ENCODE data around the gene WIPF3. TPM values are rescaled to one million over a fixed set of nuclear protein-coding genes. Genes with fewer than 3 reads are reported as not detected.

WIPF3 gene
- total RNA-seq, 1 donor from 2014 or later = 0.37 TPM

DNA sequence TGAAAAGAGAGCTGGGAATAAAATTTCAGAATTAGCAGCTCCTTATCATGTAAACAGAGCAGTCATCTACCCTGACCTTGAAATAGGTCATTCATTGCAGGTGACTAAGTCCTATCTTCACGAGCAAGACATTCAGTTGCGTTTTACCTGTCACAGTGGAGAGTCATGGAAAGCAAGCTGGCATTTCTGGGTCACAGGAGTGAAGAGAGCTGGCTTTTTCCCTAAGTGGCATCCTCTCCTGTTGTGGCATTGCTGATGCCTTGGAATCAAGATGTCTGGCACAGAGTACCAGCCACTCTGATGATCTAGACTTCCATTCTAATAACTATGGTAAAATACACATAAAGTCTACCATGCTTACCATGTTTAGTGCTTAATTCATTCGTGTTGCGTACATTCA is 112.5 kb downstream of the WIPF3 start:
- H3K4me3 Mint-ChIP-seq (ENCODE audit: unreplicated experiment) = no peak overlapping the region
- H3K36me3 Mint-ChIP-seq (ENCODE audit: unreplicated experiment) = peaks cover 3% of the 10 kb centered on the region
- H3K9me3 Mint-ChIP-seq (ENCODE audit: unreplicated experiment) = no peaks in the 10 kb centered on the region
- no peak for DNase-seq
- H3K4me1 Mint-ChIP-seq (ENCODE audit: low read depth, unreplicated experiment) = peaks cover 18% of the 10 kb centered on the region
- peaks cover 2% of the 10 kb centered on the region for H3K27me3 Mint-ChIP-seq (ENCODE audit: unreplicated experiment)
- TF ChIP-seq, protein P1, sequence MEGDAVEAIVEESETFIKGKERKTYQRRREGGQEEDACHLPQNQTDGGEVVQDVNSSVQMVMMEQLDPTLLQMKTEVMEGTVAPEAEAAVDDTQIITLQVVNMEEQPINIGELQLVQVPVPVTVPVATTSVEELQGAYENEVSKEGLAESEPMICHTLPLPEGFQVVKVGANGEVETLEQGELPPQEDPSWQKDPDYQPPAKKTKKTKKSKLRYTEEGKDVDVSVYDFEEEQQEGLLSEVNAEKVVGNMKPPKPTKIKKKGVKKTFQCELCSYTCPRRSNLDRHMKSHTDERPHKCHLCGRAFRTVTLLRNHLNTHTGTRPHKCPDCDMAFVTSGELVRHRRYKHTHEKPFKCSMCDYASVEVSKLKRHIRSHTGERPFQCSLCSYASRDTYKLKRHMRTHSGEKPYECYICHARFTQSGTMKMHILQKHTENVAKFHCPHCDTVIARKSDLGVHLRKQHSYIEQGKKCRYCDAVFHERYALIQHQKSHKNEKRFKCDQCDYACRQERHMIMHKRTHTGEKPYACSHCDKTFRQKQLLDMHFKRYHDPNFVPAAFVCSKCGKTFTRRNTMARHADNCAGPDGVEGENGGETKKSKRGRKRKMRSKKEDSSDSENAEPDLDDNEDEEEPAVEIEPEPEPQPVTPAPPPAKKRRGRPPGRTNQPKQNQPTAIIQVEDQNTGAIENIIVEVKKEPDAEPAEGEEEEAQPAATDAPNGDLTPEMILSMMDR (IDR thresholded peaks at IDR 0.05; ENCODE audit: partially characterized antibody, unreplicated experiment) = no peak
- H3K27ac Mint-ChIP-seq (ENCODE audit: unreplicated experiment) = no peak overlapping the region

DNA sequence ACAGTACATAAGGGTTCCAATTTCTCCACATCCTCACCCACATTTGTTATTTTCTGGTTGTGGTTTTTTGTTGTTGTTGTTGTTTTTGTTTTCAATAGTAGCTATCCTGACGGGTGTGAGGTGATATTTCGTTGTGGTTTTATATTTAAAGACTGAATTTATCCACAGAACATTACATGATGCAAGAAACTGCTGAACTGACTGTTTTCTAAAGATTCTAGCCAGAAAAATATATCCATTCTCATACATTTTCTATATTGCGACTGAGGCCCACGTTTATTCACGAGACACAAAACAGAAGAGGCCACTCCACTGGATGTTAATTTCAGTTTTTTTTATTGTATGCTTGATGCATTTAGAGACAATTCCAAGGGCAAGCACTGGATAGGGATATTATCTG is 113.5 kb downstream of the WIPF3 start:
- no peak overlapping the region for H3K4me3 Mint-ChIP-seq (ENCODE audit: unreplicated experiment)
- DNase-seq = no peak
- TF ChIP-seq, protein P1 (IDR thresholded peaks at IDR 0.05; ENCODE audit: partially characterized antibody, unreplicated experiment) = no peak
- H3K9me3 Mint-ChIP-seq (ENCODE audit: unreplicated experiment) = no peaks in the 10 kb centered on the region
- H3K36me3 Mint-ChIP-seq (ENCODE audit: unreplicated experiment) = peaks cover 8% of the 10 kb centered on the region
- peaks cover 20% of the 10 kb centered on the region for H3K4me1 Mint-ChIP-seq (ENCODE audit: low read depth, unreplicated experiment)
- H3K27me3 Mint-ChIP-seq (ENCODE audit: unreplicated experiment) = peaks cover 3% of the 10 kb centered on the region
- no peak overlapping the region for H3K27ac Mint-ChIP-seq (ENCODE audit: unreplicated experiment)

DNA sequence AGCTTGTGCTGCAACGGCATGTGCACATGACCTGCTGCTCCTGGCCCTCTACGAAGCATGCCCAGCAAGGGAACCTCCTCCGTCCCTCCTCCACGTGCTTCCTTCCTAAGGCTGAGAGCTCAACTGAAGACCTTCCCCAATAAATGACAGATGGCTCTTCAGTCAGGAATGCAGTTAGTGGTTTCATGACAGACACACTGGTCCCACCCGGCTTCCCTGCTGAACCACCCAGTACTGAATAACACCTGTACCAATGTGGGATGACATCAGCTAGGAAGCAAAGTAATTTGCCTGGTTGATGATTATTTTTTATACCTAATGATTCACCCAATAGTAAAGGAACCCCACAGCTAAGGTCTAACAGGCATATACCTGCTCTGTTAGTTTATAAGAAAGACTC is 114.2 kb downstream of the WIPF3 start:
- Mint-ChIP-seq H3K27me3 (ENCODE audit: unreplicated experiment) (peaks cover 3% of the 10 kb centered on the region), H3K27ac (ENCODE audit: unreplicated experiment) (no peak overlapping the region), H3K4me3 (ENCODE audit: unreplicated experiment) (no peak overlapping the region), H3K4me1 (ENCODE audit: low read depth, unreplicated experiment) (peaks cover 15% of the 10 kb centered on the region), H3K36me3 (ENCODE audit: unreplicated experiment) (peaks cover 9% of the 10 kb centered on the region), H3K9me3 (ENCODE audit: unreplicated experiment) (no peaks in the 10 kb centered on the region)
- DNase-seq = no peak
- TF ChIP-seq, protein P1 (IDR thresholded peaks at IDR 0.05; ENCODE audit: partially characterized antibody, unreplicated experiment) = no peak

DNA sequence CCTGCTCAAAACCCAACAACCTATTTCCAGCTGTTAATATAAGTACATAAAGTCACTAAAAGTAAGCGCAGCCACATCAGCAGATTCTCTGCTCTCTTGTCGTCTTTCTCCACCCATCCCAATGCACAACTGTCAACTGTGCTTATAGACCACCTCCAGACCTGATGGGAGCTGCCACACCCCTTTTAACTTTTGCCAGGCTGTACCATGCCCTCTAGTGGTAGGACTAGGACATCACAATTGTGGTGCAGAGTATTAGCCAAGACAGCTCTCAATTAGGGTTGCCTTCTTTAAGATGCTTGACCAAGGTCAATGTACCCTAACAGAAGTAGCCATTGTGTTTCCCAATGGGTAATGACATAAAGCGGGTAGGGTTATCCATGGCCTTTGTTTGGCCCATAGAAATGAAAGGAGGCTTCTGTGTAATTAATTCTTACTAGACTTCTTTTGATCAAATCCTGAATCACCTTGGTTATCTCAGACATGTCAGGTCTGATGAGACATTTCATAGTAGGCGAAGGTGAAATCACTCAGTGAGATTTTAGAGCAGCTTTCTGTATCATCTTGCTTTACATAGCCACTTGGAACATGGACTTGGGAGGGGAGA is 115.2 kb downstream of the WIPF3 start:
- DNase-seq = peak; percentile 49
- peak overlapping the region; percentile 12 for H3K27ac Mint-ChIP-seq (ENCODE audit: unreplicated experiment)
- TF ChIP-seq, protein P1 (IDR thresholded peaks at IDR 0.05; ENCODE audit: partially characterized antibody, unreplicated experiment) = peak; percentile 93
- no peaks in the 10 kb centered on the region for H3K9me3 Mint-ChIP-seq (ENCODE audit: unreplicated experiment)
- no peak overlapping the region for H3K4me3 Mint-ChIP-seq (ENCODE audit: unreplicated experiment)
- peaks cover 9% of the 10 kb centered on the region for H3K36me3 Mint-ChIP-seq (ENCODE audit: unreplicated experiment)
- H3K4me1 Mint-ChIP-seq (ENCODE audit: low read depth, unreplicated experiment) = peaks cover 11% of the 10 kb centered on the region
- peaks cover 3% of the 10 kb centered on the region for H3K27me3 Mint-ChIP-seq (ENCODE audit: unreplicated experiment)

DNA sequence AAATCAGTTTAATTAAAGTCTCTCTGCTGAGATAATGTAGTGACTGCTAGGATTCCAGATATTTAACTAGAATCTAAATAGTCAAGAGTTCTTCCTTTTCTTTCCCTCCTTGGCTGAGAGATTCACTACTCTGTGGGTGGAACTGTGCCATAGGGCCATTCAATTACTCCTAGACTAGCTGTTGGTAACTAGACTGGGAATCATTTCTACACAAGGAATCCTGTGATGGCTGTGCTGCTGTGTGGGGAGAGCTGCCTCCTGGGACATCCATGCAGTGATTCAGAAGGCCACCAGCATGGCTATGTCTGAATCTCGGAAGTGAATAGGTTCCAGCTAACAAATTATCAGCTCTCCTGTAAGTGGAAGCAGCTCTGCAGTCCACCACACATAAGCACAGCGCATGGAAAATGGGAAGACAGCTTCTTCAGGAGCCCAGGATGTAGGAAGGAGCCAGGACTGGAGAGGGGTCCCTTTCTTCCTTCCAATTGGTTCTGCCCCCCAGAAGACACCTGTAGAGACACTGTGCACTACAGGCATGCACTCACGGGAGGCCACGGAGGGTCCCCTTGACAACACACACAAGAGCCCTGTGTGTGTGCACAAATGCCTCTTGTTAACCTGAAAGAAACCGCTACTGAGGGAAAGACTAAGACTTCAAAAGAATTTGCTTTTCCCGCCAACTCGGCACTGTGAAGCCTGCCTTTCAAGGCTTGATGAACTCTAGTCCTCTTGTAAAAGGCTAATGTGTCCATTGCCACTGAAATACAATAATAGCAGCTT is 116.8 kb downstream of the WIPF3 start:
- no peak overlapping the region for H3K27ac Mint-ChIP-seq (ENCODE audit: unreplicated experiment)
- H3K4me1 Mint-ChIP-seq (ENCODE audit: low read depth, unreplicated experiment) = peaks cover 11% of the 10 kb centered on the region
- H3K4me3 Mint-ChIP-seq (ENCODE audit: unreplicated experiment) = no peak overlapping the region
- TF ChIP-seq, protein P1 (IDR thresholded peaks at IDR 0.05; ENCODE audit: partially characterized antibody, unreplicated experiment) = no peak
- peaks cover 2% of the 10 kb centered on the region for H3K27me3 Mint-ChIP-seq (ENCODE audit: unreplicated experiment)
- H3K36me3 Mint-ChIP-seq (ENCODE audit: unreplicated experiment) = peaks cover 9% of the 10 kb centered on the region
- no peak for DNase-seq
- H3K9me3 Mint-ChIP-seq (ENCODE audit: unreplicated experiment) = no peaks in the 10 kb centered on the region
